Endothelial cell of umbilical vein (primary cell): ENCODE data around the gene SMYD4. TPM values are rescaled to one million over a fixed set of nuclear protein-coding genes. Genes with fewer than 3 reads are reported as not detected.

Experiments
- BruUV-seq: library from RNA; stranded (reverse); fragments of 400-500 nt; replicated peaks from 2 replicates; lab custom pipeline; 2021; lab: Mats Ljungman, UMichigan
- CTCF ChIA-PET: fragments of 300-600, 350-600 bp; sonication (Branson Sonifier 250); formaldehyde crosslinking; loops from one replicate; lab custom pipeline; 2021; ENCODE audit warnings: antibody characterized with exemption, inconsistent platforms; lab: Charles Lee
- POLR2A ChIA-PET: fragments of 300-600, 350-600 bp; sonication (Branson Sonifier 250); formaldehyde crosslinking; loops from one replicate; lab custom pipeline; 2021; ENCODE audit warnings: antibody characterized with exemption, inconsistent platforms; lab: Charles Lee
- DNase-seq: peaks from one replicate; pipeline ENCODE4 v3.0.0-alpha.2; 2011; ENCODE audit warnings: low read depth, low spot score
- FAIRE-seq: peaks from 2 replicates; lab custom pipeline; 2011; peaks lifted over from hg19 to GRCh38; lab: Jason Lieb, UNC
- H2AFZ ChIP-seq: 2 replicates; pipeline ENCODE4 v1.6.0; 2012; ENCODE audit warnings: low read depth, low read length, control low read depth, inconsistent platforms
- H3K27ac ChIP-seq: 2 replicates; pipeline ENCODE4 v1.5.1; 2011; ENCODE audit warnings: low read depth, mild to moderate bottlenecking, control low read depth, low read length, moderate library complexity; ENCODE audit not compliant: insufficient read depth
- H3K27me3 ChIP-seq, 2 experiments: 2 replicates each; pipeline versions ENCODE4 v1.6.0 to v1.6.1; 2011; ENCODE audit warnings: low read length in 2 of 2, mixed read lengths in 1 of 2; ENCODE audit not compliant: control insufficient read depth in 2 of 2, insufficient read depth in 2 of 2
- H3K36me3 ChIP-seq, 2 experiments: 2 replicates in 1 of 2; 3 replicates in 1 of 2; pipeline ENCODE4 v1.5.1; 2011; ENCODE audit warnings: low read length in 2 of 2, mild to moderate bottlenecking in 1 of 2, moderate library complexity in 1 of 2; ENCODE audit not compliant: control insufficient read depth in 2 of 2, insufficient read depth in 2 of 2; ENCODE audit errors: extremely low read depth in 1 of 2
- H3K4me1 ChIP-seq: 3 replicates; pipeline ENCODE4 v1.5.1; 2011; ENCODE audit warnings: mild to moderate bottlenecking, low read length; ENCODE audit not compliant: control insufficient read depth, insufficient read depth; ENCODE audit errors: extremely low read depth
- H3K4me2 ChIP-seq: 2 replicates; pipeline ENCODE4 v1.6.1; 2011; ENCODE audit warnings: low read length, control low read depth, mixed read lengths; ENCODE audit not compliant: insufficient read depth
- H3K4me3 ChIP-seq, 3 experiments: fragments of 200-600 bp in 1 of 3; sonication (generic), shearing (Covaris generic) in 1 of 3; replicated peaks in 1 of 3; 2 replicates each; pipeline ENCODE4 v1.5.1; 2011 to 2016; ENCODE audit warnings: control low read depth in 3 of 3, low read length in 3 of 3, mild to moderate bottlenecking in 2 of 3, inconsistent platforms in 1 of 3, low read depth in 1 of 3, moderate library complexity in 1 of 3; ENCODE audit not compliant: insufficient read depth in 1 of 3
- H3K79me2 ChIP-seq: 2 replicates; pipeline ENCODE4 v1.6.0; 2012; ENCODE audit warnings: low read length, inconsistent platforms; ENCODE audit not compliant: control insufficient read depth, insufficient read depth
- H3K9ac ChIP-seq: replicated peaks from 2 replicates; pipeline ENCODE3; 2011; ENCODE audit warnings: low read length, control low read depth; ENCODE audit not compliant: insufficient read depth; ENCODE audit errors: extremely low read depth
- H3K9me1 ChIP-seq: replicated peaks from 3 replicates; pipeline ENCODE4 v1.6.0; 2011; ENCODE audit warnings: mild to moderate bottlenecking, low read length; ENCODE audit not compliant: control insufficient read depth, insufficient read depth; ENCODE audit errors: extremely low read depth
- H3K9me3 ChIP-seq: replicated peaks from 2 replicates; pipeline ENCODE4 v1.5.1; 2012; ENCODE audit warnings: low read length, inconsistent platforms; ENCODE audit not compliant: control insufficient read depth, insufficient read depth
- H4K20me1 ChIP-seq: replicated peaks from 2 replicates; pipeline ENCODE3; 2011; ENCODE audit warnings: mild to moderate bottlenecking, low read length; ENCODE audit not compliant: control insufficient read depth, insufficient read depth; ENCODE audit errors: extremely low read depth
- CTCF ChIP-seq, 2 donors: IDR thresholded peaks; 1 replicate in 1 of 2; 2 replicates in 1 of 2; pipeline ENCODE4 v1.5.1; 2011; ENCODE audit warnings: low read length in 2 of 2, mild to moderate bottlenecking in 2 of 2, moderate library complexity in 2 of 2, control low read depth in 1 of 2, inconsistent platforms in 1 of 2, low read depth in 1 of 2; ENCODE audit not compliant: insufficient read depth in 1 of 2; ENCODE audit errors: extremely low read depth in 1 of 2
- EZH2 ChIP-seq: IDR thresholded peaks from 2 replicates; pipeline ENCODE4 v1.6.1; 2012; ENCODE audit warnings: borderline replicate concordance, low read depth, mild to moderate bottlenecking, moderate library complexity, low read length, inconsistent platforms; ENCODE audit not compliant: severe bottlenecking
- FOS ChIP-seq: IDR thresholded peaks from 2 replicates; pipeline ENCODE4 v1.6.1; 2011; ENCODE audit warnings: mild to moderate bottlenecking, low read length, moderate library complexity, borderline replicate concordance; ENCODE audit not compliant: insufficient read depth
- GATA2 ChIP-seq: IDR thresholded peaks from 2 replicates; pipeline ENCODE4 v1.7.0; 2011; ENCODE audit warnings: low read depth, mild to moderate bottlenecking, moderate library complexity, mixed read lengths, low read length; ENCODE audit not compliant: insufficient read length, insufficient read depth
- JUN ChIP-seq: IDR thresholded peaks from 2 replicates; pipeline ENCODE4 v1.6.1; 2011; ENCODE audit warnings: borderline replicate concordance, low read depth; ENCODE audit not compliant: insufficient read length, insufficient read depth
- MYC ChIP-seq: IDR thresholded peaks from one replicate; pipeline ENCODE4 v1.6.1; 2011; ENCODE audit warnings: mild to moderate bottlenecking, low read depth, low read length
- POLR2A ChIP-seq: IDR thresholded peaks from 2 replicates; pipeline ENCODE4 v1.6.1; 2012; ENCODE audit warnings: low read depth, mild to moderate bottlenecking, control low read depth, low read length
- POLR2AphosphoS5 ChIP-seq: IDR thresholded peaks from 2 replicates; pipeline ENCODE4 v1.6.1; 2012; ENCODE audit warnings: low read depth, mild to moderate bottlenecking, control low read depth, low read length, moderate library complexity; ENCODE audit not compliant: insufficient read depth
- dilution Hi-C: fragments of 300-500 bp; cut with MboI; formaldehyde crosslinking; loops from one replicate; pipeline ENCODE4 v1.15.0; 2019; ENCODE audit warnings: low sequenced_read_pairs; ENCODE audit not compliant: extremely low pct_ligation_motif_present
- intact Hi-C: fragments of 100-400 bp; cut with micrococcal nuclease; formaldehyde crosslinking; loops from one replicate; pipeline ENCODE4 v1.10.0; 2022
- polyA plus RNA-seq, 4 experiments: library from polyadenylated mRNA; depleted of rRNA in 3 of 4; stranded (reverse) in 3 of 4; unstranded in 1 of 4; fragments of >200 nt; gene quantifications; 2 replicates each; pipeline versions ENCODE4 v1.2.1 to v1.2.3, GENCODE V29; 2011 to 2012; ENCODE audit warnings: missing spikeins in 1 of 4
- total RNA-seq: library from RNA; stranded (reverse); gene quantifications from 2 replicates; pipeline ENCODE4 v1.2.3, GENCODE V29; 2021
- TF ChIP-seq, protein P1 (sequence below): IDR thresholded peaks from 2 replicates; pipeline ENCODE4 v1.6.1; 2011; ENCODE audit not compliant: insufficient read depth, insufficient read length

SMYD4 gene
- total and polyA plus RNA-seq, 2 donors (not counting 3 experiments of a cell fraction or from before 2014, with no cell fraction given), result 6.0 to 14.6 TPM

GRCh38 chr17:1870592-1870991, 40.9 kb upstream of the SMYD4 start:
- Histone ChIP-seq H3K27ac (no peak overlapping the region), H3K36me3 (peaks cover 2 to 4% of the 10 kb centered on the region in 2 experiments), H3K9me1 (no peaks in the 10 kb centered on the region), H3K4me3 (no peak overlapping the region), H3K4me1 (no peaks in the 10 kb centered on the region), H3K27me3 (no peaks in the 10 kb centered on the region), H3K4me2 (no peak overlapping the region), H3K9ac (no peak overlapping the region), H3K79me2 (no peaks in the 10 kb centered on the region), H2AFZ (no peak overlapping the region), H4K20me1 (no peaks in the 10 kb centered on the region), H3K9me3 (no peaks in the 10 kb centered on the region)
- dilution Hi-C loops (no loop called here), intact Hi-C loops (no loop called here)
- POLR2A ChIA-PET, result no interaction called here
- DNase-seq, result no peak
- TF ChIP-seq GATA2, result no peak
- TF ChIP-seq MYC, result no peak
- no peak for TF ChIP-seq CTCF (IDR thresholded peaks at IDR 0.05; ENCODE audit: extremely low read depth in 1 of 2, insufficient read depth in 1 of 2, low read depth in 1 of 2, low read length in 2 of 2)
- TF ChIP-seq, protein P1, sequence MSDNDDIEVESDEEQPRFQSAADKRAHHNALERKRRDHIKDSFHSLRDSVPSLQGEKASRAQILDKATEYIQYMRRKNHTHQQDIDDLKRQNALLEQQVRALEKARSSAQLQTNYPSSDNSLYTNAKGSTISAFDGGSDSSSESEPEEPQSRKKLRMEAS, result no peak
- no peak for TF ChIP-seq EZH2
- TF ChIP-seq FOS, result no peak
- no peak for TF ChIP-seq JUN
- TF ChIP-seq POLR2AphosphoS5, result no peak
- no peak for TF ChIP-seq POLR2A
- FAIRE-seq, result no peak
- no TSS peak for BruUV-seq
- CTCF ChIA-PET, result interaction anchor here (0.8 to 1.1 kb wide), 2 partner anchors 149 to 154 kb away, joined by 3 read pairs; partner anchors contain the start of gene RTN4RL1
